Sigmoid colon (tissue), 7 donors: Measurements from ENCODE around the gene TFB2M. TPM values are rescaled to one million over a fixed set of nuclear protein-coding genes. Genes with fewer than 3 reads are reported as not detected.

Experiments
- DNase-seq: peaks from one replicate; pipeline ENCODE4 v3.0.0-alpha.2; 2019
- H3K27ac ChIP-seq, 4 donors: fragments of 200-600 bp; sonication (generic); one replicate each; pipeline ENCODE4 v1.5.1; 2016 to 2019; ENCODE audit warnings: mild to moderate bottlenecking in 1 of 4
- H3K27me3 ChIP-seq, 3 donors: fragments of 200-600 bp; sonication (generic); one replicate each; pipeline ENCODE4 v1.5.1; 2019; ENCODE audit warnings: mild to moderate bottlenecking in 1 of 3
- H3K36me3 ChIP-seq, 4 donors: fragments of 200-600 bp; sonication (generic); one replicate each; pipeline ENCODE4 v1.5.1; 2016 to 2019
- H3K4me1 ChIP-seq, 4 donors: fragments of 200-600 bp; sonication (generic); one replicate each; pipeline ENCODE4 v1.5.1; 2017 to 2019
- H3K4me3 ChIP-seq, 4 donors: fragments of 200-600 bp; sonication (generic); one replicate each; pipeline ENCODE4 v1.5.1; 2017 to 2019; ENCODE audit warnings: mild to moderate bottlenecking in 2 of 4, moderate library complexity in 1 of 4
- H3K9me3 ChIP-seq, 4 donors: fragments of 200-600 bp in 3 of 4; sonication (generic) in 3 of 4; one replicate each; pipeline versions ENCODE4 v1.5.1 to v1.6.1; 2013 to 2019
- CTCF ChIP-seq, 4 experiments: fragments of 450-650 bp in 3 of 4; fragments of 200-600 bp in 1 of 4; IDR thresholded peaks; one replicate each; pipeline ENCODE4 v1.5.1; 2016 to 2019; ENCODE audit warnings: antibody characterized with exemption in 4 of 4, mild to moderate bottlenecking in 3 of 4, moderate library complexity in 2 of 4
- EP300 ChIP-seq, 4 donors: sonication (generic); formaldehyde crosslinking; IDR thresholded peaks; one replicate each; pipeline ENCODE4 v1.6.1; 2017; ENCODE audit warnings: antibody characterized with exemption in 4 of 4
- POLR2A ChIP-seq, 2 donors: fragments of 450-650 bp; IDR thresholded peaks; one replicate each; pipeline ENCODE4 v1.6.1; 2016; ENCODE audit warnings: antibody characterized with exemption in 2 of 2, mild to moderate bottlenecking in 2 of 2, moderate library complexity in 2 of 2
- POLR2AphosphoS5 ChIP-seq, 4 donors: sonication (generic); formaldehyde crosslinking; IDR thresholded peaks; one replicate each; pipeline ENCODE4 v1.6.1; 2017; ENCODE audit warnings: antibody characterized with exemption in 4 of 4
- whole genome bisulfite sequencing, 2 donors: extraction: QIAGEN DNeasy Blood & Tissue Kit; methylation state at CpG; one replicate each; pipeline ENCODE4 v1.1.7; 2013; 5-methylcytosine and 5-hydroxymethylcytosine counted together
- intact Hi-C: fragments of 100-400 bp; cut with DNase I; formaldehyde crosslinking; loops from one replicate; pipeline ENCODE4 v1.15.1; 2023
- polyA plus RNA-seq, 3 donors: library from polyadenylated mRNA; stranded (reverse); fragments of 200-250 nt; gene quantifications; one replicate each; pipeline ENCODE4 v1.2.3, GENCODE V29; 2013
- total RNA-seq, 4 donors: library from RNA; depleted of rRNA; stranded (reverse); fragments of >200 nt; gene quantifications; one replicate each; pipeline ENCODE4 v1.1.0, GENCODE V29; 2016
- donor health status: healthy with polysubstance abuse.
- donor health status: Bipolar disorder and iron deficiency.
- donor health status: healthy.

Gene TFB2M
- total and polyA plus RNA-seq, 7 donors, result 4.7 to 18.5 (median 12.8) TPM

GRCh38 chr1:246597971-246598370 is 31.9 kb upstream of the TFB2M start:
- intact Hi-C loops, result loop anchor here (2.0 kb wide), 1 partner anchor 15 kb away; no protein-coding TSS in a partner anchor
- WGBS, 2 donors, result 90 to 95% methylated on average over 7 of the region's 7 CpGs
- H3K27me3 ChIP-seq, result no peaks in the 10 kb centered on the region
- no peak overlapping the region for H3K4me3 ChIP-seq
- H3K36me3 ChIP-seq, result peaks cover 0 to 7% (median 0%) of the 10 kb centered on the region in 4 donors
- no peak for TF ChIP-seq CTCF (IDR thresholded peaks at IDR 0.05)
- TF ChIP-seq EP300 (IDR thresholded peaks at IDR 0.05), result no peak
- no peak for TF ChIP-seq POLR2AphosphoS5 (IDR thresholded peaks at IDR 0.05)
- no peak for TF ChIP-seq POLR2A (IDR thresholded peaks at IDR 0.05)
- peak overlapping the region; percentile 41 to 76 (median 74) for H3K27ac ChIP-seq
- no peaks in the 10 kb centered on the region for H3K9me3 ChIP-seq
- no peak for DNase-seq
- H3K4me1 ChIP-seq, result peaks cover 0 to 62% (median 45%) of the 10 kb centered on the region in 4 donors

- WGBS, 2 donors, result 10 to 56% methylated on average over 5 of the region's 5 CpGs
- H3K36me3 ChIP-seq, result peaks cover 0 to 9% (median 0%) of the 10 kb centered on the region in 4 donors
- no peak for TF ChIP-seq CTCF (IDR thresholded peaks at IDR 0.05)
- peak; percentile 12 to 87 (median 57) for TF ChIP-seq EP300 (IDR thresholded peaks at IDR 0.05)
- TF ChIP-seq POLR2AphosphoS5 (IDR thresholded peaks at IDR 0.05), result peak in 3 of 4 donors; percentile 69 to 82 (median 72)
- no peak for TF ChIP-seq POLR2A (IDR thresholded peaks at IDR 0.05)
- H3K4me3 ChIP-seq, result no peak overlapping the region
- no peaks in the 10 kb centered on the region for H3K9me3 ChIP-seq
- H3K27me3 ChIP-seq, result no peaks in the 10 kb centered on the region
- DNase-seq, result peak; percentile 87
- peaks cover 0 to 68% (median 51%) of the 10 kb centered on the region in 4 donors for H3K4me1 ChIP-seq
- intact Hi-C loops, result loop anchor here (2.0 kb wide), 1 partner anchor 15 kb away; no protein-coding TSS in a partner anchor
- peak overlapping the region; percentile 41 to 76 (median 74) for H3K27ac ChIP-seq
Observed at GRCh38 chr1:246597340-246597739, 31.3 kb upstream of the TFB2M start.

DNA sequence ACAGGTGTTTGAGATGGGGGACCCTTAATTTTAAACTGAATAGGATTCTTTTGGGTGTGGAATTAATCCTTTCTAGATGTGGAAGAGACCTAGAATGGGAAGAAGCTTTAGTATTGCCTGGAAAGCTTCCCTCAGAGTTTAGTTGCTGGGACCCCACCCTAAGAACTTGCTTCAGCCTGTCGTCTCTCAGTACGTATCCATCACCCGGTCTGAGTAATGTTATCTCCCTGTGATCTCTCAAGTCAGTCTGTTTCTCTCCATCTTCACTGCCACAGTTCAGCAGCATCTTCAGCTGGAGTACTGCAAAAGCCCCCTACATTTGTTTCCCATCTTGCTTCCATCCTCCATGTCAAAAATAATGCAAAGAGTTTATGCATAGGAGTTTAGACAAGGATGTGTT is 29.1 kb upstream of the TFB2M start:
- peaks cover 0 to 63% (median 50%) of the 10 kb centered on the region in 4 donors for H3K4me1 ChIP-seq
- H3K36me3 ChIP-seq, result peaks cover 0 to 18% (median 0%) of the 10 kb centered on the region in 4 donors
- no peaks in the 10 kb centered on the region for H3K9me3 ChIP-seq
- intact Hi-C loops, result no loop called here
- H3K27me3 ChIP-seq, result no peaks in the 10 kb centered on the region
- 81 to 87% methylated on average over 3 of the region's 3 CpGs for WGBS, 2 donors
- H3K27ac ChIP-seq, result peak overlapping the region in 1 of 4 donors; percentile 23
- TF ChIP-seq CTCF (IDR thresholded peaks at IDR 0.05), result no peak
- no peak for TF ChIP-seq POLR2A (IDR thresholded peaks at IDR 0.05)
- no peak for TF ChIP-seq EP300 (IDR thresholded peaks at IDR 0.05)
- no peak for DNase-seq
- H3K4me3 ChIP-seq, result no peak overlapping the region

DNA sequence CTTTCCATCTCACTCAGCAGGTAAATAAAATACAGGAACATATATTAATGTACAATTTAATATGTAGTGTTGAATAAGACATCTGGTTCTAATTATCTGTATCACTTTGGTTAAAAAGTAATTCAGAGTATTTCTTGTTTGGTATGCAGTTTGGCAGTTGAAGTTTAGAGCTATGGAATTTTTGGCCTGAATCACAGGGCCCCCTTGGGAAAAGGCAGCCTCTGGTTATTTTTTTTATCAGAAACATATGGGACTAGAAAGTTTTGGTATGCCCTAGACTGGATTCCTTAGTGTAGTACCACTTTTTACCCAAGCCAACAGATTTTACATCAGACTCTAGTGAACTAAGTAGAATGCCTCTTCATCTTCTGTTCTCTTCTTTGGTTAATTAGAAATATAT is 26.6 kb upstream of the TFB2M start:
- Histone ChIP-seq H3K27me3 (no peaks in the 10 kb centered on the region), H3K4me1 (peaks cover 0 to 60% (median 42%) of the 10 kb centered on the region in 4 donors), H3K27ac (peak overlapping the region in 3 of 4 donors; percentile 9 to 45 (median 38)), H3K36me3 (peaks cover 0 to 18% (median 0%) of the 10 kb centered on the region in 4 donors), H3K9me3 (no peaks in the 10 kb centered on the region), H3K4me3 (no peak overlapping the region)
- TF ChIP-seq POLR2AphosphoS5 (IDR thresholded peaks at IDR 0.05) (no peak), POLR2A (IDR thresholded peaks at IDR 0.05) (no peak), CTCF (IDR thresholded peaks at IDR 0.05) (no peak), EP300 (IDR thresholded peaks at IDR 0.05) (no peak)
- no peak for DNase-seq
- intact Hi-C loops, result no loop called here

DNA sequence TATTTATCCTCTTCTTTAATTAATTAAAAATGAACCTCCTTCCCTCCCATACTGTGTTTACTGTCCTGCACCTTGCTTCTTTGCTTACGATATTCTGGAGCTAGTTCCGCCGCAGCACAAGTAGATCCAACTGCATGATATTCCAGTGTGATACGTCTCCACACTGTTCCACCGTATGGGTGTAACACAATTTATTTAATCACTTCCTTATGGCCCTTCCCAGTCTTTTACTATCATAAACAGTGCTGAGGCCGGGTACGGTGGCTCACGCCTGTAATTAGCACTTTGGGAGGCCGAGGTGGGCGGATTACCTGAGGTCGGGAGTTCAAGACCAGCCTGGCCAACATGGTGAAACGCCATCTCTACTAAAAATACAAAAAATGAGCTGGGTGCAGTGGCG is 25.9 kb upstream of the TFB2M start:
- peaks cover 0 to 18% (median 0%) of the 10 kb centered on the region in 4 donors for H3K36me3 ChIP-seq
- H3K27me3 ChIP-seq, result no peaks in the 10 kb centered on the region
- intact Hi-C loops, result no loop called here
- no peak for TF ChIP-seq POLR2AphosphoS5 (IDR thresholded peaks at IDR 0.05)
- peak in 1 of 2 donors; percentile 27 for TF ChIP-seq POLR2A (IDR thresholded peaks at IDR 0.05)
- no peak for TF ChIP-seq CTCF (IDR thresholded peaks at IDR 0.05)
- no peak for TF ChIP-seq EP300 (IDR thresholded peaks at IDR 0.05)
- no peaks in the 10 kb centered on the region for H3K9me3 ChIP-seq
- H3K27ac ChIP-seq, result peak overlapping the region in 2 of 4 donors; percentile 9 to 38
- 21 to 76% methylated on average over 13 of the region's 13 CpGs for WGBS, 2 donors
- H3K4me1 ChIP-seq, result peaks cover 0 to 60% (median 43%) of the 10 kb centered on the region in 4 donors
- no peak overlapping the region for H3K4me3 ChIP-seq
- no peak for DNase-seq
